Kidney (tissue), 14 donors: ENCODE results near the gene MEGF6. TPM values are rescaled to one million over a fixed set of nuclear protein-coding genes. Genes with fewer than 3 reads are reported as not detected.

ENCODE experiments used
- DNase-seq, 5 donors: peaks; one replicate each; pipeline ENCODE4 v3.0.0-alpha.2; 2013 to 2020
- FAIRE-seq: peaks from 2 replicates; lab custom pipeline; 2012; peaks lifted over from hg19 to GRCh38; lab: Jason Lieb, UNC
- H3K27ac ChIP-seq, 2 donors: one replicate each; pipeline ENCODE4 v1.7.0; 2013; ENCODE audit warnings: low read depth in 2 of 2, low read length in 2 of 2, inconsistent platforms in 1 of 2
- H3K27me3 ChIP-seq: one replicate; pipeline ENCODE4 v1.7.1; 2013; ENCODE audit warnings: low read length, inconsistent platforms; ENCODE audit not compliant: control insufficient read depth, insufficient read depth
- H3K36me3 ChIP-seq, 3 donors: one replicate each; pipeline versions ENCODE4 v1.7.0 to v1.7.1; 2013; ENCODE audit warnings: low read length in 3 of 3, control low read depth in 1 of 3, inconsistent platforms in 1 of 3; ENCODE audit not compliant: insufficient read depth in 3 of 3, control insufficient read depth in 2 of 3
- H3K4me1 ChIP-seq, 3 donors: one replicate each; pipeline versions ENCODE4 v1.7.0 to v1.7.1; 2013; ENCODE audit warnings: low read length in 3 of 3, inconsistent platforms in 1 of 3, low read depth in 1 of 3; ENCODE audit not compliant: control insufficient read depth in 2 of 3, insufficient read depth in 2 of 3
- H3K4me3 ChIP-seq, 3 donors: one replicate each; pipeline versions ENCODE4 v1.7.0 to v1.8.1; 2013; ENCODE audit warnings: low read length in 3 of 3, control low read depth in 1 of 3, inconsistent platforms in 1 of 3
- H3K9ac ChIP-seq, 3 donors: one replicate each; pipeline versions ENCODE4 v1.7.0 to v1.7.1; 2013; ENCODE audit warnings: low read length in 3 of 3, control low read depth in 1 of 3, inconsistent platforms in 1 of 3
- H3K9me3 ChIP-seq, 3 donors: one replicate each; pipeline versions ENCODE4 v1.7.0 to v1.7.1; 2013; ENCODE audit warnings: low read length in 3 of 3, control low read depth in 1 of 3, inconsistent platforms in 1 of 3; ENCODE audit not compliant: control insufficient read depth in 2 of 3, insufficient read depth in 1 of 3
- intact Hi-C: fragments of 100-400 bp; cut with DNase I; formaldehyde crosslinking; loops from one replicate; pipeline ENCODE4 v1.11.1; 2022
- polyA plus RNA-seq: library from polyadenylated mRNA; stranded (reverse); fragments of 350-450 nt; fragmentation: Illumina TruSeq; extraction: RNeasy Lipid Tissue Mini Kit (QIAGEN cat#74804); gene quantifications from one replicate; pipeline ENCODE4 v1.2.3, GENCODE V29; 2014; ENCODE audit warnings: low read depth, low replicate concordance; ENCODE audit not compliant: insufficient read depth
- total RNA-seq: library from RNA; stranded (reverse); fragmentation: NEBNext Ultra II Directional; extraction: Animal tissue kit (Norgen Biotek cat#: 25700); gene quantifications from one replicate; pipeline ENCODE4 v1.2.1, GENCODE V29; 2021
- TF ChIP-seq, protein P1 (sequence below): IDR thresholded peaks from 3 replicates; pipeline ENCODE4 v1.5.1; 2012; ENCODE audit warnings: mild to moderate bottlenecking, moderate library complexity, borderline replicate concordance; ENCODE audit not compliant: insufficient read depth; ENCODE audit errors: extremely low read depth
- donor health status: control.
- donor health status: control.
- donor health status: control.
- donor health status: control.
- donor health status: control.
- donor health status: DM: yes; HTN: yes; CAD: no.
- donor health status: Normal renal cell carcinoma (clear cell type).

Gene MEGF6
- total and polyA plus RNA-seq, 2 donors from 2014 or later = 2.8 to 10.9 TPM

DNA sequence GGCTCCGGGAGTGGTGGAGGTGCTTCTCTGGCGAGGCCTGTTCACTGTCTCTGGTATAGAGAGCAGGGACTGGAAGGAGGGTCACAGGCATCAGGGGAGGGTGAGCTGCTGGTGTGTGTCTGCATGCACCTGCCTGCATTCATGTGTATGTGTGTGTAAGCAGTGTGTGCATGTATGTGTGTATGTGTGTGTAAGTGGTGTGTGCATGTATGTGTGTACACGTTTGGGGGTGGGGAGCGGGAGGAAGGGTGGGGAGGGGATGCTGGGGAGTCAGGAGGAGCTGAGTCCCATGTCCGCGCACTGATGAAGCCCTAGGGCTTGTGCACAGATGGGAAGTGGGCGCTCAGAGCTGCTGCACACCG, 107.8 kb downstream of the MEGF6 start:
- Histone ChIP-seq H3K9ac (no peak overlapping the region), H3K4me1 (no peaks in the 10 kb centered on the region), H3K4me3 (no peak overlapping the region), H3K9me3 (no peaks in the 10 kb centered on the region), H3K27ac (no peak overlapping the region), H3K36me3 (no peaks in the 10 kb centered on the region), H3K27me3 (no peaks in the 10 kb centered on the region)
- intact Hi-C loops = no loop called here
- TF ChIP-seq, protein P1, sequence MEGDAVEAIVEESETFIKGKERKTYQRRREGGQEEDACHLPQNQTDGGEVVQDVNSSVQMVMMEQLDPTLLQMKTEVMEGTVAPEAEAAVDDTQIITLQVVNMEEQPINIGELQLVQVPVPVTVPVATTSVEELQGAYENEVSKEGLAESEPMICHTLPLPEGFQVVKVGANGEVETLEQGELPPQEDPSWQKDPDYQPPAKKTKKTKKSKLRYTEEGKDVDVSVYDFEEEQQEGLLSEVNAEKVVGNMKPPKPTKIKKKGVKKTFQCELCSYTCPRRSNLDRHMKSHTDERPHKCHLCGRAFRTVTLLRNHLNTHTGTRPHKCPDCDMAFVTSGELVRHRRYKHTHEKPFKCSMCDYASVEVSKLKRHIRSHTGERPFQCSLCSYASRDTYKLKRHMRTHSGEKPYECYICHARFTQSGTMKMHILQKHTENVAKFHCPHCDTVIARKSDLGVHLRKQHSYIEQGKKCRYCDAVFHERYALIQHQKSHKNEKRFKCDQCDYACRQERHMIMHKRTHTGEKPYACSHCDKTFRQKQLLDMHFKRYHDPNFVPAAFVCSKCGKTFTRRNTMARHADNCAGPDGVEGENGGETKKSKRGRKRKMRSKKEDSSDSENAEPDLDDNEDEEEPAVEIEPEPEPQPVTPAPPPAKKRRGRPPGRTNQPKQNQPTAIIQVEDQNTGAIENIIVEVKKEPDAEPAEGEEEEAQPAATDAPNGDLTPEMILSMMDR = no peak
- DNase-seq (no peak), FAIRE-seq (no peak)

DNA sequence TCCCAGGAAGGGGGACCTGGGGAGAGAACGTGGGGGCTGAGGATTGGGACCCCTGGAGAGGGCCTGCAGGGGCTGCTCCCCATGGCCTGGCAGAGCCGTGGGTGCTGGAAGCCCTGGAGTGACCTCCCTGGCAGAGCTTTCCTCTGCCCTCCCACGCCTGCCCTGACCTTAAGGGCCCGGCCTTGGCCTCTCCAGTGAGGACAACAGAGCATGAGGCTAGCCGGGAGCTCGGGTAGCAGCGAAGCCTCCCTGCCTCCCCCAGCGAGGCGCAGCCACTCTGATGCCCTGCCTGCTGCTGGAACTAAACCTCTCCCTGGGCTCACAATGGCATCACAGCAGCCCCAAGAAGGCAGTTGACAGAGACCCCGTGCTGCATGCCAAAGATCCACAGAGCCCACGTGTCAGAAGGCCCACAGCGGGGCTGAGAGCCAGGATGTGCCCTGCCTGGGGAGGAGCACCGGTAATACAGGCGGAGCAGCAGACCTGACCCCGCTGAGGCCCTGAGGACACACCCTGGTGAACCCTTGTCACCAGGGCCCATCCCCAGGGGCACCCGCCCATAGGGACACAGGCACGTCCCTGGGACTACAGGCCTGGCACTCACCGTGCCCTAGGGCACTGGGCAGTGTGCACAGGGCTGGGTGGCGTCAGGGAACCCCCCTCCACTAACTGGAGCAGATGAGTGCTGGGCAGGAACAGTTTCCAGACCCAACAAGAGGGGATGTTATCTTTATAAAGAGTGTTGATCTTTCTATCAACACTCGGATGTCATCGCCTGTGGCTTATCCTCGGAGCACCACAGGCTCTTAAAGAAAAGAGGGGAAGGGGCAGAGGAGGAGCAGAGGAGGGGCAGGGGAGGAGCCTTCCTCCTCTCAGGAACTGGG, 108.4 kb downstream of the MEGF6 start:
- H3K4me3 ChIP-seq = no peak overlapping the region
- no peak overlapping the region for H3K27ac ChIP-seq
- no peak for FAIRE-seq
- no peaks in the 10 kb centered on the region for H3K9me3 ChIP-seq
- H3K4me1 ChIP-seq = no peaks in the 10 kb centered on the region
- intact Hi-C loops = no loop called here
- no peaks in the 10 kb centered on the region for H3K36me3 ChIP-seq
- TF ChIP-seq, protein P1 = no peak
- H3K9ac ChIP-seq = no peak overlapping the region
- no peak for DNase-seq
- H3K27me3 ChIP-seq = no peaks in the 10 kb centered on the region

DNA sequence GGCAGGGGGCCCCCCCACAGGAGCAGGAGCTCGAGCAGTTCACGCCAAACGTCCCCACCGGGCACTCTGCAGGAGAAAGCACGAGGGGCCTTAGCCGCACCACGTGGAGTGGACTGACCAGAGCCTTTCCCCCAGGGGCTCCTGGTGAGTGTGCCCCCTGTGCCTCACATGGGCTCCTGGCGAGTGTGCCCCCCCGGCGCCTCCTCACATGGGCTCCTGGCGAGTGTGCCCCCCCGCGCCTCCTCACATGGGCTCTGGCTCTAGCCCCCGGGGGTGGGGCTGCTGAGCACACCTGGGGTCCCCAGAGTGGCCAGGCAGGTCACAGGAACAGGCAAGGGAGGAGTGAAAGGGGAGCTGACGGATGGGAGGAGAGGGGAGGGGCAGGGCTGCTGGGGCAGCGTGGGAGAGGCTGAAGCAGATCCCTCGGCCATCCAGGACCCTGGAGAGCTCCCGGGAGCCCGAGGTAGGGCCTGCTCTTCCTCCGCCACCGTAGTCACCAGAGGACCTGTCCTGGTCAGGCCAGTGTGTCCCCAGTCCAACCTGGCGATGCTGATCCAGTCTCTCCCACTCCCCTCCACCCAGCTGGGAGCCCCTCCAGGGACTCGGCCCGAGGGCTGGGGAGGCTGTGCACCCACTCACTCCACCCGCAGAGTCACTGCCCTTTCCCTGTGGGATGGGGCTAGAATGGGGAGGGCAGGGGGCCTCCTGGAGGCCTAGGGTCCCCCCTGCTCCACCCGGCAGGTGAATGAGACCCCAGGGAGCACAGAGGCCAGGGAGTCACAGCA, 109.3 kb downstream of the MEGF6 start:
- Histone ChIP-seq H3K27me3 (no peaks in the 10 kb centered on the region), H3K4me3 (no peak overlapping the region), H3K4me1 (no peaks in the 10 kb centered on the region), H3K9me3 (no peaks in the 10 kb centered on the region), H3K36me3 (no peaks in the 10 kb centered on the region), H3K27ac (no peak overlapping the region), H3K9ac (no peak overlapping the region)
- intact Hi-C loops = no loop called here
- TF ChIP-seq, protein P1 = no peak
- peak; percentile 92 to 97 (median 92) for DNase-seq
- no peak for FAIRE-seq
